ENCODE data around the gene TIGD1.

- TF ChIP-seq, protein P1, sequence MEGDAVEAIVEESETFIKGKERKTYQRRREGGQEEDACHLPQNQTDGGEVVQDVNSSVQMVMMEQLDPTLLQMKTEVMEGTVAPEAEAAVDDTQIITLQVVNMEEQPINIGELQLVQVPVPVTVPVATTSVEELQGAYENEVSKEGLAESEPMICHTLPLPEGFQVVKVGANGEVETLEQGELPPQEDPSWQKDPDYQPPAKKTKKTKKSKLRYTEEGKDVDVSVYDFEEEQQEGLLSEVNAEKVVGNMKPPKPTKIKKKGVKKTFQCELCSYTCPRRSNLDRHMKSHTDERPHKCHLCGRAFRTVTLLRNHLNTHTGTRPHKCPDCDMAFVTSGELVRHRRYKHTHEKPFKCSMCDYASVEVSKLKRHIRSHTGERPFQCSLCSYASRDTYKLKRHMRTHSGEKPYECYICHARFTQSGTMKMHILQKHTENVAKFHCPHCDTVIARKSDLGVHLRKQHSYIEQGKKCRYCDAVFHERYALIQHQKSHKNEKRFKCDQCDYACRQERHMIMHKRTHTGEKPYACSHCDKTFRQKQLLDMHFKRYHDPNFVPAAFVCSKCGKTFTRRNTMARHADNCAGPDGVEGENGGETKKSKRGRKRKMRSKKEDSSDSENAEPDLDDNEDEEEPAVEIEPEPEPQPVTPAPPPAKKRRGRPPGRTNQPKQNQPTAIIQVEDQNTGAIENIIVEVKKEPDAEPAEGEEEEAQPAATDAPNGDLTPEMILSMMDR (IDR thresholded peaks at IDR 0.05): no peak
- no peak for TF ChIP-seq PBX3 (IDR thresholded peaks at IDR 0.05)
Observed at GRCh38 chr2:232575404-232575746, 25.0 kb upstream of the TIGD1 start.
